HAP-1 (cell line): ENCODE results near the gene GPBP1.
"Not testable (repeated sequence)": the region's sequence is repeated elsewhere in the genome, so short reads cannot be mapped to it uniquely, and the experiment has no call there.

Experiments used
- DNase-seq, 2 experiments: peaks; one replicate each; pipeline ENCODE4 v3.0.0-alpha.2; 2016 to 2020; ENCODE audit warnings: low spot score in 2 of 2
- H3K27me3 ChIP-seq: fragments of 250-450 bp; sonication (Bioruptor Pico); 2 replicates; pipeline ENCODE4 v1.5.1; 2020; ENCODE audit warnings: low read depth, mild to moderate bottlenecking, moderate library complexity
- H3K36me3 ChIP-seq: fragments of 250-450 bp; sonication (Bioruptor Pico); replicated peaks from 2 replicates; pipeline ENCODE4 v1.5.1; 2020; ENCODE audit warnings: mild to moderate bottlenecking
- H3K4me1 ChIP-seq: fragments of 250-450 bp; sonication (Bioruptor Pico); 2 replicates; pipeline ENCODE4 v1.5.1; 2020; ENCODE audit warnings: mild to moderate bottlenecking
- H3K4me3 ChIP-seq: fragments of 250-450 bp; sonication (Bioruptor Pico); 2 replicates; pipeline ENCODE4 v1.5.1; 2020; ENCODE audit warnings: mild to moderate bottlenecking, moderate library complexity
- H3K9me3 ChIP-seq: fragments of 250-450 bp; sonication (Bioruptor Pico); 2 replicates; pipeline ENCODE4 v1.5.1; 2020; ENCODE audit warnings: mild to moderate bottlenecking, moderate library complexity
- in situ Hi-C: fragments of 300-500 bp; cut with MboI; formaldehyde crosslinking; loops from 3 replicates; pipeline ENCODE4 v1.14.3; 2020; ENCODE audit warnings: low sequenced_read_pairs, inconsistent platforms, mixed read lengths

Gene GPBP1

DNA sequence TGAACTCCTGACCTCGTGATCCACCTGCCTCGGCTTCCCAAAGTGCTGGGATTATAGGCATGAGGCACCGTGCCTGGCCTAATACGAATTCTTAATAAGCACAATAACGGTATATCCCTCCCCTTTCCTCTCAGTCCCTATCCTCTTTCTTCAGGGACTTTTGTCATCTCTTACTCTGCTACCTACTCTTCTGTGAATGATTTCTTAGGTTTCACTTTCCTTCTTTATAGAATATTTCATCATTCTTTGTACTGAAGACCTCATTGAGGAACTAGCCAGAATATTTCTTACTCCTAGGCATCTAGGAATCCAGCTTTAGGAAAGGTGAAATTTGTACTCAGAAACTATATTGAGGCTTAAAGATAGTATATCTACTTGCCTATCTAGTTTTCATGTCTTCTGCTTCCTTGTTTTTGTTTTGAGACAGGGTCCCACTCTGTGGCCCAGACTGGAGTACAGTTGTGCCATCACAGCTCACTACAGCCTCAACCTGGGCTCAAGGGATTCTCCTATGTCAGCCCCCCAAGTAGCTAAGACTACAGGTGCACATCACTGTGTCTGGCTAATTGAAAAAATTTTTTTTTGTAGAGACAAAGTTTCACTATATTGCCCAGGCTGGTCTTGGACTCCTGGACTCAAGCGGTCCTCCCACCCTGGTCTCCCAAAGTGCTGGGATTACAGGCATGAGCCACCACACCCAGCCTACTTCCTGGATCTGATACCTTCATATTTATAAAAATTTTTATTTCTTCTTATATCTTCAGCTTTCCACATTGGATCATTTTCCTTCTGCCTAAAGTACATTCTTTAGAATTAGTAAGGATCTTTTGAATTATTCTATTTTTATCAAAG lies 69.7 kb downstream of the GPBP1 start:
- H3K27me3 ChIP-seq, result no peaks in the 10 kb centered on the region
- in situ Hi-C loops, result no loop called here
- no peaks in the 10 kb centered on the region for H3K9me3 ChIP-seq
- peaks cover 22% of the 10 kb centered on the region for H3K36me3 ChIP-seq
- H3K4me1 ChIP-seq, result peaks cover 19% of the 10 kb centered on the region
- DNase-seq, result no peak
- H3K4me3 ChIP-seq, result no peak overlapping the region

- Histone ChIP-seq H3K4me1 (peaks cover 19% of the 10 kb centered on the region), H3K27me3 (no peaks in the 10 kb centered on the region), H3K36me3 (peaks cover 27% of the 10 kb centered on the region), H3K9me3 (no peaks in the 10 kb centered on the region), H3K4me3 (no peak overlapping the region)
- no peak for DNase-seq
- in situ Hi-C loops, result no loop called here
These were observed 70.5 kb downstream of the GPBP1 start for GRCh38 chr5:57244331-57244730.

DNA sequence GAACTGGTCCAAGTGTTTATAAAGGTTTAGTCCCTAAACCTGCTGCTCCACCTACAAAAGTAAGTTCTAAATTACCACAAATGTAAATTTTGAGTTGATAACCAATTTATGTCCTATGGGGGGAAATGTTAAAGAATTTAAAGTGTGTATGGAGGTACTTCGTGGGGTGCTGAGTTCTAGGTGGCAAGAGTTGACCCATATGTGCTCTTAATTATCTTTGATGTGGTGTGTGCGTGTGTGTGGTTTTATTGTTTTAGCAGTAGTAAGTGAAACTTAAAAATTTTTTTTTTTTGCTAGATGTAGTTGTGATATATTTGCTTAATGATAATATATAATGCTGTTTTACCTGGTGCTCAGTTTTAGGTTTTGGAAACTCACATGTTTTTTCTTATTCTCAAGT lies 72.6 kb downstream of the GPBP1 start:
- H3K36me3 ChIP-seq, result peaks cover 35% of the 10 kb centered on the region
- in situ Hi-C loops, result no loop called here
- peaks cover 19% of the 10 kb centered on the region for H3K4me1 ChIP-seq
- DNase-seq, result no peak
- H3K9me3 ChIP-seq, result no peaks in the 10 kb centered on the region
- H3K4me3 ChIP-seq, result no peak overlapping the region
- no peaks in the 10 kb centered on the region for H3K27me3 ChIP-seq

DNA sequence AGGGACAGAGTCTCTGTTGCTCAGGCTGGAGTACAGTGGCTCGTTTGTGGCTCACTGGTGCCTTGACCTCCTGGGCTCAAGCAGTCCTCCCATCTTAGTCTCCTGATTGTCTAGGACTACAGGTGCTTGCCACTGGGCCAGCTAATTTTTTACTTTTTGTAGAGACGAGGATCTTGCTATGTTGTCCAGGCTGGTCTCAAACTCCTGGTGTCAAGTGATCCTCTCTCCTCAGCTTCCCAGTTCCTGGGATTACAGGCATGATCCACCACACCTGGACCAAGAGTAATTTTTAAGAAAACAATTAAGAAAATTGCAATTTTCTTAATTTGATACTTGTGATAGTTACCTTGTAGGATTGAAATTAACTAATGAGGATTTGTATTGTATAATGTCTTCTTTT lies 73.9 kb downstream of the GPBP1 start:
- Histone ChIP-seq H3K4me3 (no peak overlapping the region), H3K4me1 (peaks cover 6% of the 10 kb centered on the region; the same call in 1 of the 2 replicates), H3K9me3 (no peaks in the 10 kb centered on the region), H3K27me3 (no peaks in the 10 kb centered on the region), H3K36me3 (peaks cover 40% of the 10 kb centered on the region)
- in situ Hi-C loops, result no loop called here
- no peak for DNase-seq

- Histone ChIP-seq H3K36me3 (peaks cover 49% of the 10 kb centered on the region), H3K4me3 (no peak overlapping the region), H3K4me1 (peaks cover 4% of the 10 kb centered on the region; the same call in 1 of the 2 replicates), H3K27me3 (no peaks in the 10 kb centered on the region), H3K9me3 (no peaks in the 10 kb centered on the region)
- in situ Hi-C loops, result no loop called here
- no peak for DNase-seq
These were observed 75.5 kb downstream of the GPBP1 start for GRCh38 chr5:57249265-57249874.

- H3K4me1 ChIP-seq, result no peaks in the 10 kb centered on the region
- DNase-seq, result no peak
- no peak overlapping the region for H3K4me3 ChIP-seq
- H3K36me3 ChIP-seq, result peaks cover 62% of the 10 kb centered on the region
- H3K9me3 ChIP-seq, result no peaks in the 10 kb centered on the region
- H3K27me3 ChIP-seq, result no peaks in the 10 kb centered on the region
- in situ Hi-C loops, result no loop called here
These were observed 84.2 kb downstream of the GPBP1 start for GRCh38 chr5:57258052-57258451.

DNA sequence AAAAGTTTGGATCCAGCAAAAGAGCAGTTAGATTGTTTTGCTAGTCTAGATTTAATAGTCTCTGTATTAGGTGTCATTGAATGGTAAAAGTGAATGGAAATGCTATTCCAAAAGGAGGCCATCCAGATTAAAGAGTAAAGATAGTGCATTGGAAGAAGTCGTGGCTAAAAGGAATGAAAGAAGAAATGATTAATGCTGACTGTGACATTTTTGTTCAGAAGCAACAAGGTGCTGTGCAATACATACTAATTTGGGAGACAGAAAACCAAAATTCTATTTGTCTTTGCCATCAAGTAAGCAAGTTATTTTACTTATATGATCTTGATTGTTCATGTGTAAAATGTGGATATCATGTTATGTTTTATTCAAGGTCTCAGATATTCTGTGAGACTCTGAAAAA lies 85.1 kb downstream of the GPBP1 start:
- Histone ChIP-seq H3K4me3 (no peak overlapping the region), H3K9me3 (no peaks in the 10 kb centered on the region), H3K36me3 (peaks cover 57% of the 10 kb centered on the region), H3K4me1 (no peaks in the 10 kb centered on the region), H3K27me3 (no peaks in the 10 kb centered on the region)
- DNase-seq, result no peak
- in situ Hi-C loops, result no loop called here

DNA sequence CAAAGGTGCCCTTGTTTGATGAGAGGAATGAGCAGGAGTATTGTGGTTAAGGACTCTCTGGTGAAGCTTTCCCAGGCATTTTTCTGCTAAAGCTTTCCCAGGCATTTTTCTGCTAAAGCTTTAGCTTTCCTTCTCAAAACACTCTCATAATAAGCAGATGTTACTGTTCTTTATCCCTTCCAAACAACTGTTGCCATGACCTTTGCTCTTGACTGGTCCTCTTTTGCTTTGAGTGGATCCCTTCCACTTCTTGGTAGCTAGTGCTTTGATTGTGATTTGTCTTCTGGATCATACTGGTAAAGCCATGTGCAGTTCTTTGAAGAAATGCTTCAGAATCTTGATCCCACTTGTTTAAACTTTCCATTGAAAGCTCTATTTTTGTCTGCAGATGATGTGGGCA lies 85.8 kb downstream of the GPBP1 start:
- Histone ChIP-seq H3K36me3 (peaks cover 56% of the 10 kb centered on the region), H3K27me3 (no peaks in the 10 kb centered on the region)

GRCh38 chr5:57262541-57262940 lies 88.7 kb downstream of the GPBP1 start:
- H3K36me3 ChIP-seq, result peaks cover 44% of the 10 kb centered on the region
- H3K9me3 ChIP-seq, result no peaks in the 10 kb centered on the region
- no peaks in the 10 kb centered on the region for H3K27me3 ChIP-seq
- no peaks in the 10 kb centered on the region for H3K4me1 ChIP-seq
- no peak for DNase-seq
- in situ Hi-C loops, result no loop called here
- no peak overlapping the region for H3K4me3 ChIP-seq

More for the DNA sequence above, 85.8 kb downstream of the GPBP1 start:
- in situ Hi-C loops, result no loop called here
- Histone ChIP-seq H3K4me3 (no peak overlapping the region), H3K4me1 (no peaks in the 10 kb centered on the region), H3K9me3 (no peaks in the 10 kb centered on the region)
- DNase-seq, result no peak

- in situ Hi-C loops, result no loop called here
- H3K9me3 ChIP-seq, result no peaks in the 10 kb centered on the region
- no peaks in the 10 kb centered on the region for H3K4me1 ChIP-seq
- peaks cover 10% of the 10 kb centered on the region for H3K36me3 ChIP-seq
- H3K27me3 ChIP-seq, result no peaks in the 10 kb centered on the region
- H3K4me3 ChIP-seq, result no peak overlapping the region
- no peak for DNase-seq
These were observed 93.9 kb downstream of the GPBP1 start for GRCh38 chr5:57267805-57268204.

- no peak overlapping the region for H3K4me3 ChIP-seq
- H3K9me3 ChIP-seq, result no peaks in the 10 kb centered on the region
- no peaks in the 10 kb centered on the region for H3K36me3 ChIP-seq
- H3K27me3 ChIP-seq, result no peaks in the 10 kb centered on the region
- H3K4me1 ChIP-seq, result peaks cover 6% of the 10 kb centered on the region; the same call in 1 of the 2 replicates
- in situ Hi-C loops, result loop anchor here (25.0 kb wide), 1 partner anchor 1014 kb away; no protein-coding TSS in a partner anchor
- DNase-seq, result no peak
These were observed 102.5 kb downstream of the GPBP1 start for GRCh38 chr5:57276353-57276752.

GRCh38 chr5:57277085-57277484 lies 103.2 kb downstream of the GPBP1 start:
- Histone ChIP-seq H3K9me3 (no peaks in the 10 kb centered on the region), H3K4me3 (no peak overlapping the region), H3K36me3 (no peaks in the 10 kb centered on the region), H3K4me1 (peaks cover 6% of the 10 kb centered on the region; the same call in 1 of the 2 replicates), H3K27me3 (no peaks in the 10 kb centered on the region)
- peak in 1 of 2 experiments; percentile 13 for DNase-seq
- in situ Hi-C loops, result loop anchor here (25.0 kb wide), 1 partner anchor 1015 kb away; no protein-coding TSS in a partner anchor

- in situ Hi-C loops, result loop anchor here (25.0 kb wide), 1 partner anchor 1019 kb away; no protein-coding TSS in a partner anchor
- no peaks in the 10 kb centered on the region for H3K9me3 ChIP-seq
- no peaks in the 10 kb centered on the region for H3K27me3 ChIP-seq
- H3K4me3 ChIP-seq, result no peak overlapping the region
- no peak for DNase-seq
- no peaks in the 10 kb centered on the region for H3K4me1 ChIP-seq
- H3K36me3 ChIP-seq, result no peaks in the 10 kb centered on the region
These were observed 107.0 kb downstream of the GPBP1 start for GRCh38 chr5:57280853-57281252.

DNA sequence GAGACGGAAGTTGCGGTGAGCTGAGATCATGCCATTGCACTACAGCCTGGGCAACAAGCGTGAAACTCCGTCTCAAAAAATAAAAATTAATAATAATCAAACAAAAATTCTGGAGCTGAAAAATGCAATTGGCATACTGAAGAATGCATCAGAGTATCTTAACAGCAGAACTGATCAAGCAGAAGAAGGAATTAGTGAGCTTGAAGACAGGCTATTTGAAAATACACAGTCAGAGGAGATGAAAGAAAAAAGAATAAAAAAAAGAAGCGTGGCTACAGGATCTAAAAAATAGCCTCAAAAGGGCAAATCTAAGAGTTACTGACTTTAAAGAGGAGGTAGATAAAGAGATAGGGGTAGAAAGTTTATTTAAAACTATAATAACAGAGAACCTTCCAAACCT lies 111.2 kb downstream of the GPBP1 start:
- not testable (repeated sequence) for H3K27me3 ChIP-seq, H3K9me3 ChIP-seq, H3K4me3 ChIP-seq, H3K36me3 ChIP-seq, DNase-seq, H3K4me1 ChIP-seq
- in situ Hi-C loops, result loop anchor here (25.0 kb wide), 1 partner anchor 1023 kb away; no protein-coding TSS in a partner anchor
